Keratinocyte (primary cell): ENCODE data around the gene SSH2. TPM values are rescaled to one million over a fixed set of nuclear protein-coding genes. Genes with fewer than 3 reads are reported as not detected.

Source experiments
- DNase-seq: peaks from one replicate; pipeline ENCODE4 v3.0.0-alpha.2; 2011; ENCODE audit warnings: low read depth, missing footprints, low spot score
- FAIRE-seq: peaks from 2 replicates; lab custom pipeline; 2011; peaks lifted over from hg19 to GRCh38; lab: Jason Lieb, UNC
- H2AFZ ChIP-seq: 2 replicates; pipeline ENCODE4 v1.6.0; 2012; ENCODE audit warnings: low read length, control low read depth, inconsistent platforms; ENCODE audit not compliant: control insufficient read depth
- H3K27ac ChIP-seq: 2 replicates; pipeline ENCODE4 v1.5.1; 2011; ENCODE audit warnings: low read length; ENCODE audit not compliant: control insufficient read depth, insufficient read depth
- H3K27me3 ChIP-seq: 3 replicates; pipeline ENCODE4 v1.6.0; 2011; ENCODE audit warnings: low read length; ENCODE audit not compliant: control insufficient read depth, insufficient read depth; ENCODE audit errors: extremely low read depth
- H3K36me3 ChIP-seq, 2 experiments: 2 replicates in 1 of 2; 3 replicates in 1 of 2; pipeline ENCODE4 v1.5.1; 2011; ENCODE audit warnings: low read length in 2 of 2, mild to moderate bottlenecking in 1 of 2; ENCODE audit not compliant: control insufficient read depth in 2 of 2, insufficient read depth in 2 of 2; ENCODE audit errors: extremely low read depth in 1 of 2
- H3K4me1 ChIP-seq: 3 replicates; pipeline ENCODE4 v1.5.1; 2011; ENCODE audit warnings: low read length; ENCODE audit not compliant: control insufficient read depth, insufficient read depth; ENCODE audit errors: extremely low read depth
- H3K4me2 ChIP-seq: 3 replicates; pipeline ENCODE4 v1.6.0; 2011; ENCODE audit warnings: low read depth, low read length; ENCODE audit not compliant: control insufficient read depth, insufficient read depth; ENCODE audit errors: extremely low read depth
- H3K4me3 ChIP-seq, 3 experiments: fragments of 200-600 bp in 1 of 3; sonication (generic) in 1 of 3; 2 replicates in 2 of 3; 3 replicates in 1 of 3; pipeline ENCODE4 v1.5.1; 2011 to 2016; ENCODE audit warnings: low read length in 3 of 3, mild to moderate bottlenecking in 3 of 3, control low read depth in 2 of 3, inconsistent platforms in 1 of 3, low read depth in 1 of 3, mixed read lengths in 1 of 3, mixed run types in 1 of 3, moderate library complexity in 1 of 3; ENCODE audit not compliant: control insufficient read depth in 2 of 3, insufficient read depth in 2 of 3; ENCODE audit errors: extremely low read depth in 1 of 3
- H3K79me2 ChIP-seq: 2 replicates; pipeline ENCODE4 v1.6.0; 2012; ENCODE audit warnings: low read length; ENCODE audit not compliant: control insufficient read depth, insufficient read depth
- H3K9ac ChIP-seq: 3 replicates; pipeline ENCODE4 v1.6.0; 2011; ENCODE audit warnings: low read length; ENCODE audit not compliant: control insufficient read depth, insufficient read depth; ENCODE audit errors: extremely low read depth
- H3K9me1 ChIP-seq: 3 replicates; pipeline ENCODE4 v1.6.0; 2011; ENCODE audit warnings: low read length; ENCODE audit not compliant: control insufficient read depth, insufficient read depth; ENCODE audit errors: extremely low read depth
- H3K9me3 ChIP-seq: 2 replicates; pipeline ENCODE4 v1.5.1; 2012; ENCODE audit warnings: low read depth, low read length; ENCODE audit not compliant: control insufficient read depth
- H4K20me1 ChIP-seq: 3 replicates; pipeline ENCODE4 v1.6.0; 2011; ENCODE audit warnings: low read length; ENCODE audit not compliant: control insufficient read depth, insufficient read depth; ENCODE audit errors: extremely low read depth
- EZH2 ChIP-seq: IDR thresholded peaks from one replicate; pipeline ENCODE4 v1.6.1; 2012; ENCODE audit warnings: inconsistent platforms, mild to moderate bottlenecking, low read length, moderate library complexity
- dilution Hi-C: fragments of 300-500 bp; cut with MboI; formaldehyde crosslinking; loops from one replicate; pipeline ENCODE4 v1.7.0; 2020; ENCODE audit warnings: low sequenced_read_pairs; ENCODE audit not compliant: extremely low pct_ligation_motif_present
- polyA plus RNA-seq, 5 experiments: library from polyadenylated mRNA; depleted of rRNA in 3 of 5; stranded (reverse) in 3 of 5; stranded (forward) in 1 of 5; unstranded in 1 of 5; fragments of >200 nt; gene quantifications; 1 replicate in 1 of 5; 2 replicates in 3 of 5; 3 replicates in 1 of 5; pipeline versions ENCODE4 v1.2.1 to v1.2.3, GENCODE V29; 2011 to 2012; ENCODE audit warnings: missing spikeins in 2 of 5, low read depth in 1 of 5, low replicate concordance in 1 of 5
- TF ChIP-seq, protein P1 (sequence below), 3 experiments: IDR thresholded peaks in 1 of 3; conservative IDR thresholded peaks in 1 of 3; optimal IDR thresholded peaks in 1 of 3; 2 replicates in 2 of 3; 3 replicates in 1 of 3; pipeline versions ENCODE3 to v1.5.1; 2011; ENCODE audit warnings: low read length in 3 of 3, mild to moderate bottlenecking in 3 of 3, moderate library complexity in 2 of 3, control low read depth in 1 of 3, inconsistent platforms in 1 of 3; ENCODE audit not compliant: insufficient read depth in 2 of 3; ENCODE audit errors: extremely low read depth in 1 of 3

Gene SSH2
- polyA plus RNA-seq, 1 donor (not counting 4 experiments of a cell fraction or from before 2014, with no cell fraction given), result 13.9 TPM

DNA sequence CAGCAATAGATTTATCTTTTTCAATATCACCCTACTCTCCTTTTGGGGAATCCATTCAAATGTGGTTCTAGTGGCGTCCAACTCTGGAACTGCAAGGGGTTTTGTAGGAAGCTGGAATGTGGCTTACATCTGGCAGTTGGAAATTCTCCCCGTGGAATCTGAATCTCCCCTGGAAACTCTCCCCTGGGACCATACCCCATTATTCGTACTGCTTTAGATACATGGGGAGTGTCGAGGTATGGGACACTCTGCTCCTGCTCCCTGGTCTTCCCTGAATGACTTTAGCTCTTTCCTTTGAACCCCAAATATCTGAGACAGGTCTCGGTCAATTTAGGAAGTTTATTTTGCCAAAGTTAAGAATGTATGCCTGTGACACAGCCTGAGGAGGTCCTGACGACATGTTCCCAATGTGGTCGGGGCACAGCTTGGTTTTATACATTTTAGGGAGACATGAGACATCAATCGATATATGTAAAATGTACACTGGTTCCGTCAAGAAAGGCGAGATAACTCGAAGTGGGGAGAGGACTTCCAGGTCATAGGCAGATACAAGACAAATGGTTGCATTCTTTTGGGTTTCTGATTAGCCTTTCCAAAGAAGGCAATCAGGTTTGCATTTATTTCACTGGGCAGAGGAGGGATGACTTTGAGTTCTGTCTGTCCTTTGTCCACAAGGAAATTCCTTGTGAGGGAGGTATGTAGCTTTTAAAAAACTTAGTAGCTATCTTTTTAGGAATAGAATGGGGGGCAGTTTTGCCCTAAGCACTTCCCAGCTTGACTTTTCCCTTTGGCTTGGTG is 218.2 kb downstream of the SSH2 start:
- peak overlapping the region; percentile 34 for H3K4me2 ChIP-seq
- no peak overlapping the region for H3K4me3 ChIP-seq
- peak overlapping the region; percentile 39 for H3K9ac ChIP-seq
- FAIRE-seq, result no peak
- no peak for TF ChIP-seq EZH2
- TF ChIP-seq, protein P1, sequence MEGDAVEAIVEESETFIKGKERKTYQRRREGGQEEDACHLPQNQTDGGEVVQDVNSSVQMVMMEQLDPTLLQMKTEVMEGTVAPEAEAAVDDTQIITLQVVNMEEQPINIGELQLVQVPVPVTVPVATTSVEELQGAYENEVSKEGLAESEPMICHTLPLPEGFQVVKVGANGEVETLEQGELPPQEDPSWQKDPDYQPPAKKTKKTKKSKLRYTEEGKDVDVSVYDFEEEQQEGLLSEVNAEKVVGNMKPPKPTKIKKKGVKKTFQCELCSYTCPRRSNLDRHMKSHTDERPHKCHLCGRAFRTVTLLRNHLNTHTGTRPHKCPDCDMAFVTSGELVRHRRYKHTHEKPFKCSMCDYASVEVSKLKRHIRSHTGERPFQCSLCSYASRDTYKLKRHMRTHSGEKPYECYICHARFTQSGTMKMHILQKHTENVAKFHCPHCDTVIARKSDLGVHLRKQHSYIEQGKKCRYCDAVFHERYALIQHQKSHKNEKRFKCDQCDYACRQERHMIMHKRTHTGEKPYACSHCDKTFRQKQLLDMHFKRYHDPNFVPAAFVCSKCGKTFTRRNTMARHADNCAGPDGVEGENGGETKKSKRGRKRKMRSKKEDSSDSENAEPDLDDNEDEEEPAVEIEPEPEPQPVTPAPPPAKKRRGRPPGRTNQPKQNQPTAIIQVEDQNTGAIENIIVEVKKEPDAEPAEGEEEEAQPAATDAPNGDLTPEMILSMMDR (optimal IDR thresholded peaks at IDR 0.05 in 1 of 3, IDR thresholded peaks at IDR 0.05 in 1 of 3, conservative IDR thresholded peaks at IDR 0.05 in 1 of 3; ENCODE audit: extremely low read depth in 1 of 3, insufficient read depth in 2 of 3, low read length in 3 of 3), result no peak
- peak overlapping the region; percentile 48 for H3K27ac ChIP-seq
- no peak overlapping the region for H2AFZ ChIP-seq
- H4K20me1 ChIP-seq, result no peaks in the 10 kb centered on the region
- no peaks in the 10 kb centered on the region for H3K27me3 ChIP-seq
- peaks cover 28% of the 10 kb centered on the region for H3K4me1 ChIP-seq
- dilution Hi-C loops, result no loop called here
- no peaks in the 10 kb centered on the region for H3K79me2 ChIP-seq
- no peaks in the 10 kb centered on the region for H3K9me1 ChIP-seq
- no peaks in the 10 kb centered on the region for H3K36me3 ChIP-seq
- no peaks in the 10 kb centered on the region for H3K9me3 ChIP-seq
- DNase-seq, result no peak

- dilution Hi-C loops, result no loop called here
- H4K20me1 ChIP-seq, result no peaks in the 10 kb centered on the region
- H3K79me2 ChIP-seq, result no peaks in the 10 kb centered on the region
- no peak for TF ChIP-seq EZH2
- TF ChIP-seq, protein P1 (optimal IDR thresholded peaks at IDR 0.05 in 1 of 3, IDR thresholded peaks at IDR 0.05 in 1 of 3, conservative IDR thresholded peaks at IDR 0.05 in 1 of 3; ENCODE audit: extremely low read depth in 1 of 3, insufficient read depth in 2 of 3, low read length in 3 of 3), result no peak
- H3K4me1 ChIP-seq, result peaks cover 28% of the 10 kb centered on the region
- DNase-seq, result peak; percentile 90
- no peak overlapping the region for H3K4me3 ChIP-seq
- H3K9ac ChIP-seq, result peak overlapping the region; percentile 39
- H3K4me2 ChIP-seq, result peak overlapping the region; percentile 34
- H3K9me3 ChIP-seq, result no peaks in the 10 kb centered on the region
- no peaks in the 10 kb centered on the region for H3K9me1 ChIP-seq
- no peak overlapping the region for H2AFZ ChIP-seq
- no peaks in the 10 kb centered on the region for H3K27me3 ChIP-seq
- peak overlapping the region; percentile 48 for H3K27ac ChIP-seq
- H3K36me3 ChIP-seq, result no peaks in the 10 kb centered on the region
- peak; percentile 94 for FAIRE-seq
Observed at GRCh38 chr17:29710891-29711418, 219.1 kb downstream of the SSH2 start.
